ENCODE measurements around the gene SPHK2. TPM values are rescaled to one million over a fixed set of nuclear protein-coding genes. Genes with fewer than 3 reads are reported as not detected.

SPHK2 gene
- total RNA-seq, 6 donors from 2014 or later = 9.1 to 50.3 (median 26.8) TPM

DNA sequence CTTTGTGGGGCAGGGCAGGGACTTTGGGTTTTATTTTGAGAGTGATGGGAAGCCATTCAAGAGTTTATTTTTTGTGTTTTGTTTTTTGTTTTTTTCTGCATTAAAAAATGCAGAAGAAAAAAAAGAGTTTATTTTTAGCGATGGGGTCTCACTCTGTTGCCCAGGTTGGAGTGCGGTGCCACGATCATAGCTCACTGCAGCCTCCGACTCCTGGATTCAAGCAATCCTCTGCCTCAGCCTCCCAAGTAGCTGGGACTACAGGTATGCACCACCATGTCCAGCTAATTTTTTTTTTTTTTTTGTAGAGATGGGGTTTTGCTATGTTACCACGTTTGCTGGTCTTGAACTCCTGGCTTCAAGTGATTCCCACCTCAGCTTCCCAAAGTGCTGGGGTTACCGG is 39.2 kb downstream of the SPHK2 start:
- Histone ChIP-seq H3K36me3 (no peaks in the 10 kb centered on the region), H3K27me3 (no peaks in the 10 kb centered on the region), H3K9me3 (no peaks in the 10 kb centered on the region), H3K27ac (no peak overlapping the region), H3K4me3 (no peak overlapping the region), H3K4me1 (peaks cover 7 to 15% (median 12%) of the 10 kb centered on the region in 4 donors)
- no peak for ATAC-seq (ENCODE audit: low FRiP score in 2 of 2)
- DNase-seq = no peak
- WGBS, 2 donors = 92 to 98% methylated on average over 6 of the region's 6 CpGs
- TF ChIP-seq POLR2A (IDR thresholded peaks at IDR 0.05) = no peak
- no peak for TF ChIP-seq EP300 (IDR thresholded peaks at IDR 0.05)
- TF ChIP-seq POLR2AphosphoS5 (IDR thresholded peaks at IDR 0.05) = no peak
- no peak for TF ChIP-seq CTCF (IDR thresholded peaks at IDR 0.05)

GRCh38 chr19:48659768-48660167 is 40.5 kb downstream of the SPHK2 start:
- Histone ChIP-seq H3K9me3 (no peaks in the 10 kb centered on the region), H3K27me3 (no peaks in the 10 kb centered on the region), H3K4me3 (no peak overlapping the region), H3K4me1 (peaks cover 7 to 15% (median 12%) of the 10 kb centered on the region in 4 donors), H3K36me3 (no peaks in the 10 kb centered on the region), H3K27ac (no peak overlapping the region)
- peak; percentile 44 to 75 for ATAC-seq (ENCODE audit: low FRiP score in 2 of 2)
- peak in 1 of 2 donors; percentile 74 for DNase-seq
- WGBS, 2 donors = 58 to 63% methylated on average over 5 of the region's 5 CpGs
- TF ChIP-seq POLR2A (IDR thresholded peaks at IDR 0.05) (no peak), EP300 (IDR thresholded peaks at IDR 0.05) (no peak), CTCF (IDR thresholded peaks at IDR 0.05) (no peak), POLR2AphosphoS5 (IDR thresholded peaks at IDR 0.05) (no peak)

DNA sequence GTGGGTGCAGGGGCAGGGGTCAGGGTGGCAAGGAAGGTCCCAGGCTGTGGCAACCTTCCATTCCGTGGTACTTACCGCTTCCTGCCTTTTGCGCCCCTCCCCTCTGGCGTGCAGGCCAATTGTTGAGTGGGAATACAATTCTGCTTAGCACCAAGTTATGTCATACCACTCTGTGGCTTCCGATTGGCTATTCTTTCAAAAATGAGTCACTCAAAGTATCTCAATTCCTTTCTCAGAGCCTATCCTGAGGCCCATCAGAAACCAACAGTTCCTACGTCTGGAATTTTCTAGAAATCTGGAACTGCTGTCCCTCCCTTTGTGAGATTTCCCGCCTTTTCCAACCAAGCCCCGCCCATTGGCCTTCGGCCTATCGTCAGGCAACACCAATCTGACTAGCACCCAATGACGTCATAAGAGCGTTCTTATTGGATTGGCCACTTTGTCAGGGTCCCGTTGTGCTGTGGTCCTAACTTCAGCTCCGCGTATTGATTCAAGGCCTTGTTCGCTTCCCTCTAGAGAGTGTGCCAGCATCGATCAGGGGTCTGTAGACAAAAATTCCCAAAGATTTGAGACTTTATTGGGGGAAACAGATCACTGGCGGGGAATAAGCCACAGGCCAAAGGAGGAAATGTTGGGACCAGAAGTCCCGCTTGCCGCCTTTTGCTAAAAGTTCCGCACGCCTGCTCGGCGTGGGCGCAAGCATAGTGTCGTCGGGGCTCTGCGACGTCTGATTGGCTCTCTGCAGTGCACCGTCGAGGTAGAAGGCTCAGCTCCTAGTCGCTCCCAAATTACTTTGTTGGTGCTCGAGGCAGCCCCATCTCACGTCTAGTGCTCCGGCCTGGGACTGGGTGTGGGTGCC is 41.8 kb downstream of the SPHK2 start:
- H3K27ac ChIP-seq = peak overlapping the region; percentile 50 to 80 (median 68)
- peak; percentile 92 for ATAC-seq (ENCODE audit: low FRiP score in 2 of 2)
- H3K36me3 ChIP-seq = no peaks in the 10 kb centered on the region
- H3K9me3 ChIP-seq = no peaks in the 10 kb centered on the region
- TF ChIP-seq POLR2A (IDR thresholded peaks at IDR 0.05) (no peak), CTCF (IDR thresholded peaks at IDR 0.05) (no peak), POLR2AphosphoS5 (IDR thresholded peaks at IDR 0.05) (peak; percentile 5 to 18), EP300 (IDR thresholded peaks at IDR 0.05) (no peak)
- peak overlapping the region in 1 of 4 donors; percentile 13 for H3K4me3 ChIP-seq
- peaks cover 7 to 15% (median 12%) of the 10 kb centered on the region in 4 donors for H3K4me1 ChIP-seq
- DNase-seq = peak in 1 of 2 donors; percentile 85
- 43 to 60% methylated on average over 33 to 35 of the region's 35 CpGs for WGBS, 2 donors
- no peaks in the 10 kb centered on the region for H3K27me3 ChIP-seq

GRCh38 chr19:48661711-48662090 is 42.4 kb downstream of the SPHK2 start:
- Histone ChIP-seq H3K9me3 (no peaks in the 10 kb centered on the region), H3K4me1 (peaks cover 7 to 15% (median 12%) of the 10 kb centered on the region in 4 donors), H3K27me3 (no peaks in the 10 kb centered on the region), H3K4me3 (no peak overlapping the region), H3K27ac (peak overlapping the region in 1 of 4 donors; percentile 80), H3K36me3 (no peaks in the 10 kb centered on the region)
- 96% methylated on average over 38 to 46 of the region's 50 CpGs for WGBS, 2 donors
- TF ChIP-seq POLR2AphosphoS5 (IDR thresholded peaks at IDR 0.05) (no peak), POLR2A (IDR thresholded peaks at IDR 0.05) (no peak), CTCF (IDR thresholded peaks at IDR 0.05) (no peak), EP300 (IDR thresholded peaks at IDR 0.05) (no peak)
- peak in 1 of 2 donors; percentile 86 for DNase-seq
- no peak for ATAC-seq (ENCODE audit: low FRiP score in 2 of 2)

Data from upper lobe of left lung (tissue), 6 donors.